ENCODE results near the gene HNRNPC.
A peak's percentile ranks its signal among the peaks of the same experiment; 100 is the strongest.
"Not testable (repeated sequence)": the region's sequence is repeated elsewhere in the genome, so short reads cannot be mapped to it uniquely, and the experiment has no call there.

Gene HNRNPC

DNA sequence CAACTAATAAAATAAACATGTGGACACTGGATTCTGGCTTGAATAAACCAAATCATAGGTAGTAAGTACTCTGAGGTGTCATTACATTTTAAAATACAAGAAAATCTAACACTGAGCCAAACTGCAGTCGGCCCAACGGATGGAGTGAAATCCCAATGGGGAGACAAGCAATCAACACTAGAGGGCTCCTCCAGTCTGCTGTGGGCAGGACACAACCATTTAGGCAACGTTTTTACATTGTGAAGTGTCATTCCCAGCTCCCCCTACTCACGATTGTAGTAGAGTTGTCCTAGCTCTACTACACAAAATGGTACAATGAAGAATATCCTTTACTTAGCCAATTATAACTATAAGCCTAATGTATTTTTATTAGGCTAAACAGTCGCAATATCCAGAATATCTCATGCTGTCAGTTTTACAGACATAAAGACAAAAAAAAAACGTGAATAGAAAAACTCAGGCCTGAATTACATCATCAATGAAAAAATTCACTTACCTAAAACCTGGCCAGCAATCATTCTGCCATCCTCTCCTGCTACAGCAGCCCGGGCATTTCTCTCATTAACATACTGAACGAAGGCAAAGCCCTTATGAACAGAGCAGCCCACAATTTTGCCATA lies 35.7 kb downstream of the HNRNPC start:
- DNase-seq (ENCODE audit: low read depth), result no peak
- H3K4me3 ChIP-seq (ENCODE audit: low read depth, low read length), result no peak overlapping the region
- TF ChIP-seq, protein P1, sequence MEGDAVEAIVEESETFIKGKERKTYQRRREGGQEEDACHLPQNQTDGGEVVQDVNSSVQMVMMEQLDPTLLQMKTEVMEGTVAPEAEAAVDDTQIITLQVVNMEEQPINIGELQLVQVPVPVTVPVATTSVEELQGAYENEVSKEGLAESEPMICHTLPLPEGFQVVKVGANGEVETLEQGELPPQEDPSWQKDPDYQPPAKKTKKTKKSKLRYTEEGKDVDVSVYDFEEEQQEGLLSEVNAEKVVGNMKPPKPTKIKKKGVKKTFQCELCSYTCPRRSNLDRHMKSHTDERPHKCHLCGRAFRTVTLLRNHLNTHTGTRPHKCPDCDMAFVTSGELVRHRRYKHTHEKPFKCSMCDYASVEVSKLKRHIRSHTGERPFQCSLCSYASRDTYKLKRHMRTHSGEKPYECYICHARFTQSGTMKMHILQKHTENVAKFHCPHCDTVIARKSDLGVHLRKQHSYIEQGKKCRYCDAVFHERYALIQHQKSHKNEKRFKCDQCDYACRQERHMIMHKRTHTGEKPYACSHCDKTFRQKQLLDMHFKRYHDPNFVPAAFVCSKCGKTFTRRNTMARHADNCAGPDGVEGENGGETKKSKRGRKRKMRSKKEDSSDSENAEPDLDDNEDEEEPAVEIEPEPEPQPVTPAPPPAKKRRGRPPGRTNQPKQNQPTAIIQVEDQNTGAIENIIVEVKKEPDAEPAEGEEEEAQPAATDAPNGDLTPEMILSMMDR (IDR thresholded peaks at IDR 0.05; ENCODE audit: low read depth, low read length, missing control alignments), result peak; percentile 33

DNA sequence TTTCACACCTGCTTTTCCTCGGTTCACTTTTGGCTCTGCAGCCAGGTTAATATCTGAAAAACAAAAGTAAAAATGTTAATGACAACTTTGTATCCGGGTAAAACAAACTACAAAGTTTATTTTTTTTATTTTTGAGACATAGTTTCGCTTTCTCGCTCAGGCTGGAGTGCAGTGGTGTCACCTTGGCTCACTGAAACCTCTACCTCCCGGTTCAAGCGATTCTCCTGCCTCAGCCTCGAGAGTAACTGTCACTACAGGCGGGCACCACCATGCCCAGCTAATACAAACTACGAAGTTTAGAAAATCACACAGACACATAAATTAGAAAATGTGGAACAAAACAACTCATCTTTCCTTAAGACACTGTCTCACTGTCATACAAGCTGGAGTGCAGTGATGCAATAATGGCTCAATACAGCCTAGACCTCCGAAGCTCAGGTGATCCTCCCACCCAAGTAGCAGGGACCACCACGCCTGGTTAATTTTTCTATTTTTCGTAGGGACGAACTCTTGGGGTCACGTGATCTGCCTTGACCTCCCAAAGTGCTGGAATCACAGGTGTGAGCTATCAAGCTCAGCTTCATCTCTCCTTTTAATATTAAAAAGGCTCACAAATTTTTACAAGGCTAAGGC lies 38.1 kb downstream of the HNRNPC start:
- no peak overlapping the region for H3K4me3 ChIP-seq (ENCODE audit: low read depth, low read length)
- TF ChIP-seq, protein P1 (IDR thresholded peaks at IDR 0.05; ENCODE audit: low read depth, low read length, missing control alignments), result no peak
- no peak for DNase-seq (ENCODE audit: low read depth)

DNA sequence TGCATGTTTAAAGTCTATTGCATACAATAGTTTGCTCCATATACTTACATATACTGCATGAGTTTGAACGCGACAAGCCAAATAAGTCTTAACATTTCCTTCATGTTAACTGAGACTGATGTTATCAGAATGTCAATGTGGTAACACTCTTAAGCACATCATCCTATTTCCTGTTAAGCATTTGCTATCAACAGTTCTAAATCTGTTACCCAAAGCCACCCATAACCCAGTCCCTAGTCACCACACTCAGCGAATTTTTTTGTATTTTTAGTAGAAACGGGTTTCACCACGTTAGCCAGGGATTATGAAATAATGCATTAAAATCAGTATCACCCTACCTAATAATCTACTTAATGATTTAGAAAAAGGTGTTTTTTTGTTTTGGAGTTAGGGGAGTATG lies 39.4 kb downstream of the HNRNPC start:
- H3K4me3 ChIP-seq (ENCODE audit: low read depth, low read length), result no peak overlapping the region
- DNase-seq (ENCODE audit: low read depth), result no peak
- TF ChIP-seq, protein P1 (IDR thresholded peaks at IDR 0.05; ENCODE audit: low read depth, low read length, missing control alignments), result no peak

DNA sequence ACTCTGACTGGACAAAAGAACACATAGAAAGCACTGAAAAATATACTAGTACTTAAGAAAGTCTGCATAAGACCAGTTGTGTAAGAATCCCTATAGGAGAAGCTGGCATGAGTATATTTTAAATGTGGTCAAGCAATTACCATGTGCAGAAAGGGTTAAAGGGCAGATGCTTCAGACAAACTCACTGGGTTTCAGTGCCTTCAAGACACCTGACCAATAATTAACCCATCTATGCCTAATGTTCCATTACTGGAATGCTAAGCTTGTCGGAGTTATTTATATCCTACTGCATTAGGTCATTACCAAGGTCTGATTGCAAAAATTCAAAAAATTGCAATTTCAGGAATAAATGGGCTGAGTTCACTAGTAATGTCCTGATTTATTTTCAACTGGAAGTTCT lies 41.3 kb downstream of the HNRNPC start:
- no peak overlapping the region for H3K4me3 ChIP-seq (ENCODE audit: low read depth, low read length)
- DNase-seq (ENCODE audit: low read depth), result no peak
- TF ChIP-seq, protein P1 (IDR thresholded peaks at IDR 0.05; ENCODE audit: low read depth, low read length, missing control alignments), result no peak

DNA sequence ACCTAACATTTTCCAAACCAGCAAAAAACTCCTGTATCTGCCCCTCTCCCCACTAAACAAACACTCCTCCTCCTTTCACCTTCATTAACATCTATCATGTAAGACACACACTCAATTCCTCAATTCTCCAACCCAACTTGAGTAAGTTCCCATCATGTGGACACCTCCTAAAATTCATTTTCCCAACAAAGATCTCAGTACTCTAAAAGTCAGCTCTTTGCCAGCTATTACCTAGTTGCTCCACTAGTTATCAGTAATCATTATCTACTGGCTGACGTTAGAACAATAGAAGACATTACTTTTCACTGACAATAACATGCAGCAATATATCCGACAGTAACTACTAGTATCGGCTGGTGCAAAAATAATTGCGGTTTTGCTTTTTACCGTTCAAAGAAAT lies 42.1 kb downstream of the HNRNPC start:
- TF ChIP-seq, protein P1 (IDR thresholded peaks at IDR 0.05; ENCODE audit: low read depth, low read length, missing control alignments), result no peak
- no peak overlapping the region for H3K4me3 ChIP-seq (ENCODE audit: low read depth, low read length)
- DNase-seq (ENCODE audit: low read depth), result no peak

DNA sequence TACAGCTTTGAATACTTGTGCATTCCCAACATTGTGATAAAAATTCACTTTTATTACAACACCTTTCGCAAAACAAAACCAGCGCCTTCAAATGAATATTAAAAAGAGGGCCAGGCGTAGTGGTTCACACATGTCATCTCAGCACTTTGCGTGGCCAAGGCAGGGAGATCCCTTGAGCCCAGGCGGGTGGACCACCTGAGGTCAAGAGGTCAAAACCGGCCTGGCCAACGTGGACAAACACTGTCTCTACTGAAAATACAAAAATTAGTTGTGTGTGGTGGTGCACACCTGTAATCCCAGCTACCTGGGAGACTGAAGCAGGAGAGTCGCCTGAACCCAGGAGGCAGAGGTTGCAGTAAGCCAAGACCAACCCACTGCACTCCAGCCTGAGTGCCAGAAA lies 42.8 kb downstream of the HNRNPC start:
- H3K4me3 ChIP-seq (ENCODE audit: low read depth, low read length), result no peak overlapping the region
- DNase-seq (ENCODE audit: low read depth), result no peak
- TF ChIP-seq, protein P1 (IDR thresholded peaks at IDR 0.05; ENCODE audit: low read depth, low read length, missing control alignments), result no peak

DNA sequence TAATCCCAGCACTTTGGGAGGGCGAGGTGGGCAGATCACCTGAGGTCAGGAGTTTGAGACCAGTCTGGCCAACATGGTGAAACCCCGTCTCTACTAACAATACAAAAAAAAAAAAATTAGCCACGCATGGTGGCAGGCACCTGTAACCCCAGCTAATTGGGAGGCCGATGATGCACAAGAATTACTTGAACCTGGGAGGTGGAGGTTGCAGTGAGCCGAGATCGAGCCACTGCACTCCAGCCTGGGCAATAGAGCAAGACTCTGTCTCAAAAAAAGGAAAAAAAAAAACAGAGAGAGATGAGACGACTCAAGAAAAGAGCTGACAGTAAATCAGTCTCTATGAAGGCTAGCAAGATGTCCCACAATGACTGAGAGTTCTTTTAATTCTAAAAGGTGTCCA lies 44.1 kb downstream of the HNRNPC start:
- not testable (repeated sequence) for DNase-seq (ENCODE audit: low read depth); H3K4me3 ChIP-seq (ENCODE audit: low read depth, low read length)

Measured in GM12864 (cell line).